HCT116 (cell line): ENCODE measurements around the gene ACSBG1. TPM values are rescaled to one million over a fixed set of nuclear protein-coding genes. Genes with fewer than 3 reads are reported as not detected.

Experiments used
- ATAC-seq: fragments of 200-7000 bp; cut with Tn5 transposase; 2 replicates; pipeline ENCODE4 v1.9.1; 2020; ENCODE audit warnings: mild to moderate bottlenecking, moderate library complexity
- BruUV-seq: library from RNA; stranded (reverse); fragments of 400-500 nt; replicated peaks from 2 replicates; lab custom pipeline; 2021; lab: Mats Ljungman, UMichigan
- CTCF ChIA-PET: fragments of 300-600 bp; sonication (Branson Sonifier 250); formaldehyde crosslinking; loops from one replicate; lab custom pipeline; 2021; ENCODE audit warnings: antibody characterized with exemption; lab: Charles Lee
- POLR2A ChIA-PET: fragments of 300-600, 350-600 bp; sonication (Branson Sonifier 250); formaldehyde crosslinking; loops from one replicate; lab custom pipeline; 2021; ENCODE audit warnings: antibody characterized with exemption; lab: Charles Lee
- RAD21 ChIA-PET, 2 experiments: fragments of 300-600 bp; sonication (Branson Sonifier 250); formaldehyde crosslinking; loops; one replicate each; lab custom pipeline; 2023; ENCODE audit warnings: low total read pairs in 2 of 2; ENCODE audit not compliant: uncharacterized antibody in 2 of 2, unreplicated experiment in 2 of 2, low non-redundant PET in 1 of 2; lab: Charles Lee
- DNase-seq: peaks from one replicate; pipeline ENCODE4 v3.0.0-alpha.2; 2010; ENCODE audit warnings: low read depth, low spot score
- H2AFZ ChIP-seq: fragments of 200-600 bp; shearing (Covaris generic), sonication (generic); 2 replicates; pipeline ENCODE4 v1.6.1; 2017; ENCODE audit warnings: low read depth, mixed run types, mixed read lengths, antibody characterized with exemption, low read length; ENCODE audit not compliant: poor library complexity, severe bottlenecking
- H3K27ac ChIP-seq: 2 replicates; pipeline ENCODE4 v1.5.1; 2012; ENCODE audit warnings: low read depth, low read length
- H3K27me3 ChIP-seq: fragments of 200-600 bp; sonication (generic); 2 replicates; pipeline ENCODE4 v1.6.1; 2016; ENCODE audit warnings: mixed run types, low read length, mixed read lengths; ENCODE audit not compliant: insufficient read depth
- H3K36me3 ChIP-seq, 2 experiments: fragments of 200-500 bp in 1 of 2; fragments of 200-600 bp in 1 of 2; sonication (Bioruptor generic) in 1 of 2; sonication (generic) in 1 of 2; 2 replicates each; pipeline versions ENCODE4 v1.5.1 to v1.6.1; 2014 to 2016; ENCODE audit warnings: low read length in 2 of 2, inconsistent platforms in 1 of 2, mixed read lengths in 1 of 2, mixed run types in 1 of 2; ENCODE audit not compliant: insufficient read depth in 2 of 2, control insufficient read depth in 1 of 2
- H3K4me1 ChIP-seq, 2 experiments: fragments of 200-600 bp in 1 of 2; sonication (generic) in 1 of 2; 2 replicates each; pipeline versions ENCODE4 v1.5.1 to v1.6.1; 2012 to 2017; ENCODE audit warnings: low read length in 2 of 2, inconsistent platforms in 1 of 2, mild to moderate bottlenecking in 1 of 2, mixed read lengths in 1 of 2, mixed run types in 1 of 2, moderate library complexity in 1 of 2; ENCODE audit not compliant: insufficient read depth in 2 of 2, control insufficient read depth in 1 of 2
- H3K4me2 ChIP-seq: fragments of 200-600 bp; sonication (generic); 2 replicates; pipeline ENCODE4 v1.6.1; 2017; ENCODE audit warnings: mixed run types, low read length, mixed read lengths
- H3K4me3 ChIP-seq, 2 experiments: fragments of 200-600 bp in 1 of 2; sonication (generic) in 1 of 2; replicated peaks in 1 of 2; 2 replicates each; pipeline ENCODE4 v1.5.1; 2011 to 2016; ENCODE audit warnings: low read length in 2 of 2, control low read depth in 1 of 2, low read depth in 1 of 2, mild to moderate bottlenecking in 1 of 2, mixed read lengths in 1 of 2, mixed run types in 1 of 2
- H3K79me2 ChIP-seq: fragments of 200-600 bp; sonication (generic); 2 replicates; pipeline ENCODE4 v1.6.1; 2017; ENCODE audit warnings: mild to moderate bottlenecking, mixed run types, low read length, moderate library complexity, mixed read lengths; ENCODE audit not compliant: insufficient read depth
- H3K9ac ChIP-seq: fragments of 200-600 bp; sonication (generic); 2 replicates; pipeline ENCODE4 v1.6.1; 2016; ENCODE audit warnings: low read length, mixed read lengths
- H3K9me2 ChIP-seq: fragments of 200-600 bp; sonication (generic), shearing (Covaris generic); 2 replicates; pipeline ENCODE4 v1.6.1; 2017; ENCODE audit warnings: mixed run types, mild to moderate bottlenecking, moderate library complexity; ENCODE audit not compliant: insufficient read depth
- H3K9me3 ChIP-seq, 2 experiments: fragments of 200-500 bp in 1 of 2; fragments of 200-600 bp in 1 of 2; sonication (Bioruptor generic) in 1 of 2; sonication (generic) in 1 of 2; 2 replicates each; pipeline ENCODE4 v1.6.1; 2014 to 2017; ENCODE audit warnings: low read length in 2 of 2, mixed read lengths in 2 of 2, inconsistent platforms in 1 of 2, low read depth in 1 of 2, mild to moderate bottlenecking in 1 of 2, mixed run types in 1 of 2, moderate library complexity in 1 of 2; ENCODE audit not compliant: control insufficient read depth in 1 of 2, insufficient read depth in 1 of 2
- H4K20me1 ChIP-seq: fragments of 200-600 bp; sonication (generic), shearing (Covaris generic); 2 replicates; pipeline ENCODE4 v1.6.1; 2017; ENCODE audit warnings: mixed run types, mild to moderate bottlenecking, moderate library complexity; ENCODE audit not compliant: insufficient read depth
- CBX3 ChIP-seq: IDR thresholded peaks from 2 replicates; pipeline ENCODE4 v1.6.1; 2012; ENCODE audit warnings: low read depth
- CTCF ChIP-seq, 3 experiments: fragments of 200-600 bp in 1 of 3; sonication (generic) in 1 of 3; IDR thresholded peaks in 2 of 3; conservative IDR thresholded peaks in 1 of 3; 2 replicates each; pipeline ENCODE4 v1.5.1; 2012 to 2017; ENCODE audit warnings: low read depth in 2 of 3, low read length in 2 of 3, antibody characterized with exemption in 1 of 3, borderline replicate concordance in 1 of 3, control low read depth in 1 of 3, mild to moderate bottlenecking in 1 of 3, mixed read lengths in 1 of 3, mixed run types in 1 of 3, moderate library complexity in 1 of 3; ENCODE audit not compliant: insufficient read depth in 1 of 3
- EGR1 ChIP-seq: IDR thresholded peaks from 2 replicates; pipeline ENCODE4 v1.6.1; 2012; ENCODE audit warnings: low read depth
- ELF1 ChIP-seq: IDR thresholded peaks from 2 replicates; pipeline ENCODE4 v1.6.1; 2012; ENCODE audit warnings: low read depth, borderline replicate concordance
- EZH2phosphoT487 ChIP-seq: fragments of 200-600 bp; IDR thresholded peaks from 2 replicates; pipeline ENCODE4 v1.6.1; 2018; ENCODE audit warnings: antibody characterized with exemption, borderline replicate concordance
- FOSL1 ChIP-seq: IDR thresholded peaks from 2 replicates; pipeline ENCODE4 v1.6.1; 2012; ENCODE audit warnings: low read depth
- JUND ChIP-seq: IDR thresholded peaks from 2 replicates; pipeline ENCODE4 v1.6.1; 2012
- MAX ChIP-seq: IDR thresholded peaks from 2 replicates; pipeline ENCODE4 v1.6.1; 2012
- POLR2A ChIP-seq: IDR thresholded peaks from 2 replicates; pipeline ENCODE4 v1.7.0; 2011; ENCODE audit warnings: borderline replicate concordance; ENCODE audit not compliant: insufficient read depth, insufficient read length; ENCODE audit errors: extremely low read depth
- POLR2AphosphoS5 ChIP-seq: IDR thresholded peaks from 2 replicates; pipeline ENCODE4 v1.6.1; 2011; ENCODE audit warnings: mild to moderate bottlenecking, low read depth, low read length, moderate library complexity
- RAD21 ChIP-seq: IDR thresholded peaks from 2 replicates; pipeline ENCODE4 v1.6.1; 2012; ENCODE audit warnings: low read depth, mild to moderate bottlenecking
- REST ChIP-seq: IDR thresholded peaks from 2 replicates; pipeline ENCODE4 v1.6.1; 2012; ENCODE audit warnings: low read depth
- SIN3A ChIP-seq: IDR thresholded peaks from 2 replicates; pipeline ENCODE4 v1.6.1; 2012; ENCODE audit warnings: low read depth
- SRF ChIP-seq: IDR thresholded peaks from 2 replicates; pipeline ENCODE4 v1.6.1; 2012; ENCODE audit warnings: low read depth
- ZBTB33 ChIP-seq: IDR thresholded peaks from 2 replicates; pipeline ENCODE4 v1.6.1; 2011; ENCODE audit warnings: mild to moderate bottlenecking, low read length, moderate library complexity; ENCODE audit not compliant: insufficient replicate concordance; ENCODE audit errors: extremely low read depth
- ZFX ChIP-seq: fragments of 450-650 bp; IDR thresholded peaks from 2 replicates; pipeline ENCODE4 v1.6.1; 2017
- intact Hi-C: fragments of 100-400 bp; cut with micrococcal nuclease; formaldehyde crosslinking; loops from 2 replicates; pipeline ENCODE4 v1.10.0; 2022
- total RNA-seq: library from RNA; stranded (reverse); gene quantifications from one replicate; pipeline ENCODE4 v1.2.1, GENCODE V29; 2021; ENCODE audit not compliant: unreplicated experiment

ACSBG1 gene
- total RNA-seq, 1 experiment from 2014 or later: 0.71 TPM

- Histone ChIP-seq H3K79me2 (peaks cover 38% of the 10 kb centered on the region), H3K9me2 (no peaks in the 10 kb centered on the region), H3K27me3 (no peaks in the 10 kb centered on the region), H3K9me3 (no peaks in the 10 kb centered on the region), H4K20me1 (no peaks in the 10 kb centered on the region), H3K4me1 (peaks cover 8 to 23% of the 10 kb centered on the region in 2 experiments), H2AFZ (no peak overlapping the region), H3K9ac (peak overlapping the region; percentile 91), H3K4me3 (peak overlapping the region; percentile 65 to 75), H3K36me3 (peaks cover 2 to 18% of the 10 kb centered on the region in 2 experiments; a peak in 3 of 4 replicates), H3K4me2 (peak overlapping the region; percentile 95), H3K27ac (peak overlapping the region; percentile 98)
- peak; percentile 53 for ATAC-seq
- RAD21 ChIA-PET: no interaction called here
- TF ChIP-seq SIN3A (no peak), CBX3 (no peak), REST (no peak), FOSL1 (no peak), SRF (no peak), JUND (no peak), POLR2AphosphoS5 (no peak), RAD21 (no peak), CTCF (IDR thresholded peaks at IDR 0.05 in 2 of 3, conservative IDR thresholded peaks at IDR 0.05 in 1 of 3; ENCODE audit: borderline replicate concordance in 1 of 3, insufficient read depth in 1 of 3, low read depth in 2 of 3, low read length in 2 of 3) (no peak; a peak in 1 of 6 replicates), ZFX (no peak), ELF1 (no peak), MAX (no peak), EGR1 (no peak), POLR2A (no peak), EZH2phosphoT487 (no peak), ZBTB33 (no peak)
- CTCF ChIA-PET: no interaction called here
- no peak for DNase-seq
- POLR2A ChIA-PET: interaction anchor here (3.8 kb wide), 1 partner anchor 36 kb away, joined by 23 read pairs; the partner anchor contains the start of gene SKIC8
- intact Hi-C loops: no loop called here
- BruUV-seq: no TSS peak
Observed at GRCh38 chr15:78263351-78263781, 29.0 kb upstream of the ACSBG1 start.
